GM21723 (cell line): ENCODE measurements around the gene TUBA4B.
"Not testable (repeated sequence)": the region's sequence is repeated elsewhere in the genome, so short reads cannot be mapped to it uniquely, and the experiment has no call there.

Experiments
- ATAC-seq: cut with Tn5 transposase; IDR thresholded peaks from one replicate; pipeline ENCODE4 v1.9.1; 2021; ENCODE audit warnings: mild to moderate bottlenecking, moderate library complexity; ENCODE audit not compliant: unreplicated experiment

The TUBA4B gene

GRCh38 chr2:219309278-219309677 is 56.2 kb downstream of the TUBA4B start, which contains the start of gene PTPRN:
TSS of gene PTPRN (minus strand) at chr2:219309401. CDS start at chr2:219309332, 69 bp downstream.
- ATAC-seq = no peak

- not testable (repeated sequence) for ATAC-seq
These were observed 59.7 kb downstream of the TUBA4B start for GRCh38 chr2:219312683-219313263.

GRCh38 chr2:219314804-219315468 is 61.9 kb downstream of the TUBA4B start:
- no peak for ATAC-seq
